Measurements from ENCODE around the gene TLE3. TPM values are rescaled to one million over a fixed set of nuclear protein-coding genes. Genes with fewer than 3 reads are reported as not detected.

The TLE3 gene
- total and polyA plus RNA-seq, 5 experiments from 2014 or later = 9.9 to 135 (median 32.6) TPM

DNA sequence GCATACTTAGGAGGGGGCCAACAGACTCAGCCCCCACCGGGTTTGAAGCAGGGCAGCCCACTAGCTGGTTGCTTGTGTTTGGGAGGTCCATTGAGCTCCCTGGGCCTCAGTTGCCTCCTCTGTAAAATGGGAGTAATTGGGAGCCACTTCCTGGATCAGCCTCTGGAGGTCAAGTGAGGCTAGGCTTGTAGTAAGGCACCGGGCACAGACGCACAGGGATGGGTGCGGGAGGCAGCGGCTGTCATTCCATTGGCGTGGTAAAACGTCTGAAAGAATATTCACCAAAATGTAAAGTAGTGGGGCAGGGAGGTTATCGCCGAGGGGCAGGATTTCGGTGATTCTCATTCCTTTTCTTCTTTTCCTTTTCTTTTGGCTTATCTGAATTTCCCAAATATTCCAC lies 64.6 kb downstream of the TLE3 start:
- no peak for DNase-seq
- Mint-ChIP-seq H3K27ac (no peak overlapping the region), H3K27me3 (peaks cover 0 to 4% (median 0%) of the 10 kb centered on the region in 5 donors), H3K9me3 (no peaks in the 10 kb centered on the region), H3K4me3 (no peak overlapping the region), H3K4me1 (peaks cover 0 to 16% (median under 1%) of the 10 kb centered on the region in 4 donors), H3K36me3 (peaks cover 0 to 2% (median 0%) of the 10 kb centered on the region in 3 donors)
- no peak for ATAC-seq
- POLR2A ChIA-PET = no interaction called here

DNA sequence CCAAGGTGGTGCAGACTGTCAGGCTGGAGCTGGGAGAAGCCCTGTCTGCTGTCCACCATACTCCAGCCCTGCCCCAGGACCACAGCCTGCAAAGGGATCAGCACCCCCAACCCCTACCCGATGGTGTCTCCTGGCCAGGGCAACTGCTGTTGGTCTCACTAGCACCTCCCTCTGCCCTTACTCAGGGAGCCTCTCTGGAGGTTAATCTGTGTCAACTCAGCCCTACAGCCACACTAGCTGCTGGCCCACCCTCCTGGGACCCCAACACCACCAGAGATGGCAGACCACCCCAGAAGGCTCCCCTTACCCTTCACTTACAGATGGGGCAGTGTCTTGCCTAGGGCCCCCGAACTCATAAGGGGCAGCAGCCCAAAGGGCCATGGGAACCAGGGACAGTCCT lies 65.2 kb downstream of the TLE3 start:
- no peaks in the 10 kb centered on the region for H3K9me3 Mint-ChIP-seq
- H3K27me3 Mint-ChIP-seq = peaks cover 0 to 4% (median 0%) of the 10 kb centered on the region in 5 donors
- peaks cover 0 to 2% (median 0%) of the 10 kb centered on the region in 3 donors for H3K36me3 Mint-ChIP-seq
- peak overlapping the region in 1 of 10 donors; percentile 18 for H3K27ac Mint-ChIP-seq
- no peak overlapping the region for H3K4me3 Mint-ChIP-seq
- DNase-seq = no peak
- H3K4me1 Mint-ChIP-seq = peaks cover 0 to 16% (median under 1%) of the 10 kb centered on the region in 4 donors
- POLR2A ChIA-PET = no interaction called here
- ATAC-seq = no peak

GRCh38 chr15:70031713-70032112 lies 66.0 kb downstream of the TLE3 start:
- DNase-seq = no peak
- H3K27me3 Mint-ChIP-seq = peaks cover 0 to 4% (median 0%) of the 10 kb centered on the region in 5 donors
- H3K4me3 Mint-ChIP-seq = no peak overlapping the region
- H3K4me1 Mint-ChIP-seq = peaks cover 0 to 11% (median under 1%) of the 10 kb centered on the region in 4 donors
- no peak for ATAC-seq
- H3K27ac Mint-ChIP-seq = no peak overlapping the region
- H3K9me3 Mint-ChIP-seq = no peaks in the 10 kb centered on the region
- POLR2A ChIA-PET = no interaction called here
- peaks cover 0 to 2% (median 0%) of the 10 kb centered on the region in 3 donors for H3K36me3 Mint-ChIP-seq

DNA sequence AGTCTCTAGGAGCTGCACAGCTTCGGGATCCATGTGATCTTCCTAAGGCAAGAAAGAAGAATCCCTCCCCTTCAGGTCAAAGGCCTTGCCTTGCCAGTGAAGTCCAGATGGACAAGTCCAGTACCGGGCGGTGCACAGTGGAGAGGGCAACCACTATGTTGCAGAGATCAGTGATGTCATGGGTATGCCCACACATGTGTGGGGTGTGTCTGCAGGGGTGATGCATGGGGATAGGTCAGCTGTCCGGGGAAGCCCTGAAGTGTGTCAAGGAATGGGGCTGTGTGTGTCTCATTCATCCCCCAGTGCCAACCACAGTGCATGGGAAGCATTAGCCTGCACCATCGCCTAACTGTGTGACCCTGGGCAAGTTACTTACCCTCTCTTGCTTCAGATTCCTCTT lies 66.5 kb downstream of the TLE3 start:
- Mint-ChIP-seq H3K36me3 (peaks cover 0 to 2% (median 0%) of the 10 kb centered on the region in 3 donors), H3K27ac (no peak overlapping the region), H3K4me1 (peaks cover 0 to 8% (median under 1%) of the 10 kb centered on the region in 4 donors), H3K9me3 (no peaks in the 10 kb centered on the region), H3K27me3 (peaks cover 0 to 4% (median 0%) of the 10 kb centered on the region in 5 donors), H3K4me3 (no peak overlapping the region)
- DNase-seq = no peak
- POLR2A ChIA-PET = no interaction called here
- ATAC-seq = no peak

- Mint-ChIP-seq H3K4me3 (no peak overlapping the region), H3K4me1 (peaks cover 0 to 5% (median under 1%) of the 10 kb centered on the region in 4 donors), H3K9me3 (no peaks in the 10 kb centered on the region), H3K27me3 (peaks cover 0 to 4% (median 0%) of the 10 kb centered on the region in 5 donors), H3K36me3 (peaks cover 0 to 2% (median 0%) of the 10 kb centered on the region in 3 donors), H3K27ac (no peak overlapping the region)
- no peak for ATAC-seq
- DNase-seq = no peak
- POLR2A ChIA-PET = no interaction called here
These were observed 66.9 kb downstream of the TLE3 start for GRCh38 chr15:70030851-70031250.

- DNase-seq = no peak
- peaks cover 0 to 2% (median under 1%) of the 10 kb centered on the region in 4 donors for H3K4me1 Mint-ChIP-seq
- H3K27me3 Mint-ChIP-seq = peaks cover 0 to 4% (median 1%) of the 10 kb centered on the region in 5 donors
- ATAC-seq = no peak
- H3K9me3 Mint-ChIP-seq = no peaks in the 10 kb centered on the region
- peaks cover 0 to 2% (median 0%) of the 10 kb centered on the region in 3 donors for H3K36me3 Mint-ChIP-seq
- POLR2A ChIA-PET = interaction anchor here (0.8 kb wide), 1 partner anchor 67 kb away, joined by 3 read pairs; no protein-coding TSS in a partner anchor
- H3K27ac Mint-ChIP-seq = peak overlapping the region in 1 of 10 donors; percentile 86
- H3K4me3 Mint-ChIP-seq = no peak overlapping the region
These were observed 68.4 kb downstream of the TLE3 start for GRCh38 chr15:70029297-70029701.

- Mint-ChIP-seq H3K36me3 (peaks cover 0 to 2% (median 0%) of the 10 kb centered on the region in 3 donors), H3K4me1 (peaks cover 10 to 16% (median 13%) of the 10 kb centered on the region in 4 donors), H3K9me3 (peaks cover 0 to 2% (median 0%) of the 10 kb centered on the region in 9 donors), H3K4me3 (no peak overlapping the region), H3K27ac (no peak overlapping the region), H3K27me3 (peaks cover 0 to 4% (median 1%) of the 10 kb centered on the region in 5 donors)
- no peak for ATAC-seq
- no peak for DNase-seq
- POLR2A ChIA-PET = no interaction called here
These were observed 70.2 kb downstream of the TLE3 start for GRCh38 chr15:70027518-70027917.

DNA sequence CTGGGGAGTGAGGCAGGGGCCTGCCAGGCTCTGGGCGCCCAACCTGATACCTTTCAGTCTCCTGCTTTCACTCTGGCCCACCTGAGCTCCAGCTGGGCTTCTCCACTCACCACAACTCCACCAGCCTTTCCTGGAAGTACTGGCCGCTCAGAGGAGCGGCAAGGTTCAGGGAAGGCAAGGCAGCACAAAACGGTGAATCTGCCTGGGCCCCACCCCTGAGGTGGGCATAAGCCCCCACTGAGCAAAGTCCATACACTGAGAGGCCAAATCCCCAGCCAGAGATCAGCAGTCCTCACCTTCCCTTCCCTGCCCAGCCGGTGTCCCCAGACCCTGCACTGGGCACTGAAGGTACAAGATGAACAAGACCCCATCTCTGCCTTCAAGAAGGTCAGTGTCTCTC lies 70.7 kb downstream of the TLE3 start:
- Mint-ChIP-seq H3K4me3 (no peak overlapping the region), H3K27me3 (peaks cover 0 to 4% (median 2%) of the 10 kb centered on the region in 5 donors), H3K36me3 (peaks cover 0 to 4% (median 0%) of the 10 kb centered on the region in 3 donors), H3K27ac (peak overlapping the region in 1 of 10 donors; percentile 74), H3K4me1 (peaks cover 10 to 17% (median 15%) of the 10 kb centered on the region in 4 donors), H3K9me3 (peaks cover 0 to 7% (median 0%) of the 10 kb centered on the region in 9 donors)
- DNase-seq (no peak), ATAC-seq (no peak)
- POLR2A ChIA-PET = no interaction called here

GRCh38 chr15:70025413-70026296 lies 72.1 kb downstream of the TLE3 start:
- Mint-ChIP-seq H3K4me1 (peaks cover 10 to 17% (median 15%) of the 10 kb centered on the region in 4 donors), H3K27me3 (peaks cover 0 to 4% (median 2%) of the 10 kb centered on the region in 5 donors), H3K27ac (peak overlapping the region in 2 of 10 donors; percentile 45 to 46), H3K4me3 (no peak overlapping the region), H3K36me3 (peaks cover 0 to 4% (median 0%) of the 10 kb centered on the region in 3 donors), H3K9me3 (peaks cover 0 to 7% (median 0%) of the 10 kb centered on the region in 9 donors)
- POLR2A ChIA-PET = no interaction called here
- DNase-seq (no peak), ATAC-seq (no peak)

DNA sequence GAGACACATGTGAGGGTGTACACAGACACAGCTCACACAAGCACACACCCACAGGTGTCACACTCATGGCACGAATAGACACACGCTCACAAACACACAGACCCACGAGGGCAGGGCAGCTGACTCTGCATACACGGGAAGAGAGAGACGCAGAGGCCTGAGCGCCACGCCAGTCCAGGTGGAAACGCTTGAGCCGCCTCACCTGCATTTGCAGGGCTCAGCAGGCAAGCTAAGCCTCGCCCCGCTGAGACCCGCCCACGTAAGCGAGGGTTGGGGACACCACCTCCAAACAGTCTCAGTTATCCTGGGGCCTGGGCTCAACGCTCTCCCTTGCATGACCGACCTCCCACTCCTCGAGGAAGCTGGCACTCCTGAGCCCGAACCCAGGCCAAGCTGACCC lies 73.2 kb downstream of the TLE3 start:
- POLR2A ChIA-PET = interaction anchor here (1.8 kb wide), 1 partner anchor 75 kb away, joined by 4 read pairs; no protein-coding TSS in a partner anchor
- Mint-ChIP-seq H3K27me3 (peaks cover 0 to 4% (median 2%) of the 10 kb centered on the region in 5 donors), H3K9me3 (peaks cover 0 to 7% (median 0%) of the 10 kb centered on the region in 9 donors), H3K4me3 (no peak overlapping the region), H3K4me1 (peaks cover 10 to 17% (median 15%) of the 10 kb centered on the region in 4 donors), H3K36me3 (peaks cover 0 to 4% (median 0%) of the 10 kb centered on the region in 3 donors), H3K27ac (peak overlapping the region in 2 of 10 donors; percentile 74)
- DNase-seq (no peak), ATAC-seq (no peak)

GRCh38 chr15:70023769-70024491 lies 73.8 kb downstream of the TLE3 start:
- Mint-ChIP-seq H3K36me3 (peaks cover 0 to 4% (median 0%) of the 10 kb centered on the region in 3 donors), H3K4me3 (peak overlapping the region in 1 of 10 donors; percentile 45), H3K27me3 (peaks cover 0 to 3% (median 1%) of the 10 kb centered on the region in 5 donors), H3K9me3 (peaks cover 0 to 7% (median 0%) of the 10 kb centered on the region in 9 donors), H3K27ac (peak overlapping the region in 5 of 10 donors; percentile 10 to 87 (median 40)), H3K4me1 (peaks cover 10 to 18% (median 15%) of the 10 kb centered on the region in 4 donors)
- ATAC-seq (no peak), DNase-seq (no peak)
- POLR2A ChIA-PET = interaction anchor here (0.5 to 1.8 kb wide), 4 partner anchors 74 to 555 kb away, joined by 3 to 5 read pairs (median 4); partner anchors contain the start of gene TLE3

All from naive thymus-derived CD8-positive, alpha-beta T cell (primary cell).